Stimulated activated CD4-positive, alpha-beta T cell treated with anti-CD3 and anti-CD28 coated beads, Interleukin-4, amount 100 ng/mL, for 4 hours (primary cell): Measurements from ENCODE around the gene VOPP1.
"Not testable (repeated sequence)": the region's sequence is repeated elsewhere in the genome, so short reads cannot be mapped to it uniquely, and the experiment has no call there.

ENCODE experiments used
- DNase-seq, 2 experiments: peaks; one replicate each; pipeline ENCODE4 v3.0.0-alpha.2; 2020

VOPP1 gene, protein sequence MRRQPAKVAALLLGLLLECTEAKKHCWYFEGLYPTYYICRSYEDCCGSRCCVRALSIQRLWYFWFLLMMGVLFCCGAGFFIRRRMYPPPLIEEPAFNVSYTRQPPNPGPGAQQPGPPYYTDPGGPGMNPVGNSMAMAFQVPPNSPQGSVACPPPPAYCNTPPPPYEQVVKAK

GRCh38 chr7:55572378-55573233, at the start of gene VOPP1:
TSS of gene VOPP1 (minus strand) at chr7:55572502. CDS start at chr7:55572324, 178 bp downstream.
- peak; percentile 43 to 64 for DNase-seq

- no peak for DNase-seq
Observed at GRCh38 chr7:55618913-55619312, 46.6 kb upstream of the VOPP1 start.

GRCh38 chr7:55614365-55615064, 42.2 kb upstream of the VOPP1 start:
- DNase-seq, result not testable (repeated sequence)

DNA sequence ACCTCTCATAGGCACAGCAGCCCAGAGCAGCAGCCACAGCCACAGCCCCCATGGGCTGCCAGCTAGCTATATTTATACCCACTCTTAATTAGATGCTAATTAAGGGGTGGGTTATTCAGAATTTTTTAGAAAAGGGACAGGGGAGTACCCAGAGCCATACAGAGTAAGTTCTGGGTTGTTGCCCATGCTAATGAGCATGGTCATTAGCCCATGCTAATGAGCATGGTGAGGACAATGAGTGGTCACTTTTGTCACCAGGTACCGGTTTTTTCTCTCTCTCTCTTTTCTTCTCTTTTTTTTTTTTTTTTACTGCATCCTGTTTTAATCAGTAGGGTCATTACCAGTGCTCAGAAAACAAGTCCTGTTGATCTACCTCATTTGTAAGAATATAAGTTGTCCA, 37.4 kb upstream of the VOPP1 start:
- DNase-seq, result not testable (repeated sequence)

- DNase-seq, result not testable (repeated sequence)
Observed at GRCh38 chr7:55605661-55606060, 33.4 kb upstream of the VOPP1 start.

GRCh38 chr7:55597944-55598499, 25.7 kb upstream of the VOPP1 start:
- not testable (repeated sequence) for DNase-seq

DNA sequence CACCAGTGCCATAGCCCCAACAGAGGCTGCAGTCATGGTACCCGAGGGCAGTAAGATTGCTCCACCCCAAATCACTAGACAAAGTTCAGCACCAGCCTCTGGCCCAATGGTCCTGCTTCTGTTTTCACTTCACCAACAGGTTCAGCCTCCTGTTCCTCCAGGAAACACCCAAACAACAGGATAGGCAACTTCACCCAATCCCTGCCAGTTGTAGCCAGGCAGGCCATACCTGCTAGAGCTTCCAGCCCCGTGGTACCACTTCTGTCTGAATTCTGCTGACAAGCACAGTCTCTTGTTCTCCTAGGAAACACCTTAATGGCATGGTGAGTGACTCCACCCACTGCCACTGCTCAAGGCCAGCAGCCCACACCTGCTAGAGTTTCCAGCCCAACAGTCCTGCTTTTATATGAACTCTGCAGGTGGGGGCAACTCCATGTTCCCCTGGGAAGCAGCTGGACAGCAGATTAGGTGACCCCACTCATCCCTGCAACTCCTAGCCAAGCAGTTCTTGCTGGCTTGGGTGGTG, 25.0 kb upstream of the VOPP1 start:
- DNase-seq, result not testable (repeated sequence)

DNA sequence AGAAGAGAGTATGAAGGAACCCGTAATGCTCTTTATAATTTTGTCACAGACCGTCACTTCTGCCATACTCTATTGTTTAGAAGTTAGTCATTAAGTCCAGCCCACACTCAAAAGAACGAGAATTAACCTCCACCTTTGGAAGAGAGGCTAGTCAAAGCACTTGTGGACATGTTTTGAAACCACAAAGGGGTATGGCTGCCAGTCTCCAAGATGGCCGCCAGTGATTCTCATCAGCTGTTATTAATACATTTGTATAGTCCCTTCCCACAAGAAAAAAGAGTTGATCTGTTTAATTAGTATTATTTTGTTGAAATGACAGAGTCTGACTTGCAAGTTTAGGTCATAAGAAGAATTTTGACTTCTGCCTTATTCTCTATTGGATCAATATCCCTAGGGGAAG, 23.2 kb upstream of the VOPP1 start:
- DNase-seq, result no peak

GRCh38 chr7:55594870-55595269, 22.6 kb upstream of the VOPP1 start:
- DNase-seq, result no peak

DNA sequence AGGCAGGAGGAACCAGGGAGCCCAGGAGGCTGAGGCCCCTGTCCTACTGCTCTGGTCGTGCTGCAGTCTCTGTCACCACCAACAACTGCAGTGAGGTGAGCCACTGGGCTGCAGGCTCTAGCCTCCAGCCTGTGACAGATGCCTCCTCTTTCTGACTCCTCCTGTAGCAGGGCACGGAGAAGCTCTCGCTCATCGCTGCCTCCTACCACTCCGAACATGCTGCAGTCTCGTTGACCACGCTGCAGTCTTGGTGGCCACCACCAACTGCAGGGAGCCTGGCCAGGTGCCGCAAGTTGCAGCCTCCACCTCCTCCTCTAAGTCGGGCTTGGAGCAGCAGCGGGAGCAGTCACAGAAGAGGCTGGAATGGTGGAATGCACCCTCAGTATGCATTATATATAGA, 22.1 kb upstream of the VOPP1 start:
- no peak for DNase-seq

DNA sequence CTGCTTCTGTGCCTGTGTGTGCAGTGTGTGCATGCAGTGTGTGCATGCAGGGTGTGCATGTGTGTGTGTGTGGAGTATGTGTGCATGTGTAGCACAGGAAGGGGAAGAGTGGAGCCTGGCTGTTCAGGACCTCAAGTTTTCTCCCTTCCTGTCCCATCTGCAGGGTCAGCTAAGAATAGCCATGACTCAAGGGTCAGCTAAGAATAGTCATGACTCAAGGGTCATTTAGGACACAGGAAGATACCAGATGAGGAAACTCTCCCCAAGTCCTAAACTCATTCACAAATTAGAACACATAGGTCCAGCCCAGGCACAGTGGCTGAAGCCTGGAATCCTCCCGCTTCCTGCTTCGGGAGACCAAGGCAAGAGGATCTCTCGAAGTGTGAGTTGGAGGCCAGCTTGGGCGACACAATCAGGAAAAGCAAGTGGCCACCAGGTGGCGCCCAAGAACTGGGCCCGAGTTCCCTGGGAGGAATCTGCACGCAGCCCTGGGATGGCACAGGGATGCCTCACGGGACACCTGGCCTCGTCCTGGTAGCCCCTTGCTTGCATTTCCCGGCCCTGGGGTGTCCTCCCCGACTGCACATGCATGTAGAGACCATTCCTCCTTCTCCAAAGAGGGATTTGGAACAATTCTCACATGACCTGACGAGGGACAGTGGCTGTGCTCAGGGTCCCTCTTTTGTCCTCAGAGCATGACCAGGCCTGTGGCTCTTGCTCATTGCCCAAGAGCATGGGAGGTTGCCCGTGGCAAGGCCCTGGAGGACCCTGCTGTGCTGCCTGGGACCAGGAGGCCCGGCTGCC, 21.4 kb upstream of the VOPP1 start:
- DNase-seq, result peak; percentile 44 to 76

GRCh38 chr7:55593172-55593514, 20.8 kb upstream of the VOPP1 start:
- DNase-seq, result no peak

GRCh38 chr7:55592492-55592891, 20.2 kb upstream of the VOPP1 start:
- no peak for DNase-seq

GRCh38 chr7:55591282-55591931, 19.1 kb upstream of the VOPP1 start:
- no peak for DNase-seq

DNA sequence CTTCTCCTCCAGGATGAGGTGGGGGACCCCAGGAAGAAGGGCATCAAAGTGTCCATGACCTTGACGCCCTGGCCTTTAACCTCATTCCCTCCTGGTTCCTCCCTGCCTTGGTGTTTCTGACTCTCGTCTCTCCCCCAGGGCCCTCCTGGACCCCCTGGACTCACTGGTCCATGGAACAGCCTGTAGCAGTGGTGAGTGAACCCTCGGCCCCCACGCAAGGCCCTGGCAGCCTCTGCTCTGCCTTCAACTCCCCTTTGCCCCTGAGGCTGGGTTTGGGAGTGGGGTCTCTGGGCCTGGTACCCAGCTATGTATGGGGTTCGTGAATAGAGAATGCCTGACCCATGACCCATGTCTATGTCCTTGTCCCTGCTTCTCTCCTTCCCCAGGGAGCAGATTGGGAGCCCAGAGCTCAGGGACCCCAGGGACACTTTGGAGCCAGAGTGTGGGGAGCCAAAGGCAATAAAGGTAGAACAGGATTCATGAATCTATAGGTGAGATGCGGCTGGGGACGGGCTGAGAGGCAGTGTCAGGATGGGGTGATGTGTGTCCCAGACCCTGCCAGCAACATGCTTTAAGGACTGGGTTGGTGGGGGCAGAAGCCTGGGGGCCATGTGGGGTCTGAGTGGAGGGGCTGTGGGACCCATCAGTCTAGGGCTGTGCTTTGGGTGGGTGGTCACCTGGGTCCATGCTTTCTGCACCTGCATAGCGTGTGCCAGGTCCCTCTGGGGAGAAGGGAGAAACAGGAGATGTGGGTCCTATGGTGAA, 18.4 kb upstream of the VOPP1 start:
- DNase-seq, result no peak

DNA sequence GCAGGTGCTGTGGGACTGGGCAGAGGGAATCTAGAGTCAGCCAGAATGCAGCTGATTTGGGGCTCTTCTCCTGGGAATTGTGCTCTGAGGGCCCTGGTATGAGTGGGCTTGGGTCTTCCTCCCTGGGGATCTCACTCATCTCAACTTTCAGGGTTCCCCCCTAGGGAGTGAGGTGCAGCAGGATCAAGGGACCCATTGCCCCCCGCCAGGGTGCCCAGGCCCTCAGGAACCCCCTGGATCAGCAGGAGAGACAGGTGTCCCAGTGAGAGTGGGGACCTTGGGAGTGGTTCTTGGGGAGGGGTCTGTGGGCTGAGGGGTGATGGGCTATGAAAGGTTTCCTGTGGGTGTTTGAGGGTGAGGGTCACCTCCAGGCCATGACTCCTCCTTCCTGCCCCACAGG, 17.6 kb upstream of the VOPP1 start:
- DNase-seq, result no peak

GRCh38 chr7:55588976-55589604, 16.8 kb upstream of the VOPP1 start:
- DNase-seq, result no peak

- no peak for DNase-seq
Observed at GRCh38 chr7:55588379-55588699, 16.0 kb upstream of the VOPP1 start.

DNA sequence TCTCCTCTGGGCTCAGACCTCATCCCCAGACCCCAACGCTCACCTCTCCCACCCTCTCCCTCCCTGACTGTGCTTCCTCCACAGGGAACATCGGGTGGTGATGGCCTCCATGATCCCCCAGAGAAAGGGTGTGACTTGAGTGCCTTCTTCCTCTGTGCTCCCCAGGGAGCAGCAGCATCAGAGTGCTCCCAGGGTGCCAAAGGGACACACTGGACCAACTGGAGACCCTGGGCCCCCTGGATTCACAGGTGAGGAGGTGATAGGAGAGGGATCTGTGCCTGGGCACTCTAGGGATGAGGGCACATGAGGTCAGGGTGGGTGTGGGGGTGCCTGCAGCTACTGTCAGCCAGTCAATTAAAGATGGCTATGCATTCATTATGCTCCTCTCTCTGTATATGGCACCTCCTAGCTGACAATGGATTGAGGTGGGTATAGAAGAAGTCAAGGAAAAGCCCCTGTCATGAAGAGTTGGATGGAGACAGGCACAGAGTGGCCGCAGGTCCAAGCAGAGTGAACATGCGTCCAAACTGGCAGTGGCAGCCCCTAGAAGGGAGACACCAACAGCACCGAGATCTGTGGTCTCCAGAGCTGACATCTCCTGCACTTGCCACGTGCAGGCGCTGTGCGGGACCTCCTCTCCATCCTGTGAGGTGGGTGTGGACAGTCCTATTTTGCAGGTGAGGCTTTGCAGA, 15.5 kb upstream of the VOPP1 start:
- no peak for DNase-seq

GRCh38 chr7:55582656-55583055, 10.4 kb upstream of the VOPP1 start:
- DNase-seq, result not testable (repeated sequence)
